LNCAP (cell line): ENCODE results near the gene PEF1.

Experiments
- CTCF ChIP-seq: fragments of 450-650 bp; IDR thresholded peaks from 2 replicates; pipeline ENCODE4 v1.5.1; 2017; ENCODE audit warnings: mild to moderate bottlenecking

The PEF1 gene

GRCh38 chr1:31596737-31597097, 48.0 kb downstream of the PEF1 start:
- TF ChIP-seq CTCF = no peak

DNA sequence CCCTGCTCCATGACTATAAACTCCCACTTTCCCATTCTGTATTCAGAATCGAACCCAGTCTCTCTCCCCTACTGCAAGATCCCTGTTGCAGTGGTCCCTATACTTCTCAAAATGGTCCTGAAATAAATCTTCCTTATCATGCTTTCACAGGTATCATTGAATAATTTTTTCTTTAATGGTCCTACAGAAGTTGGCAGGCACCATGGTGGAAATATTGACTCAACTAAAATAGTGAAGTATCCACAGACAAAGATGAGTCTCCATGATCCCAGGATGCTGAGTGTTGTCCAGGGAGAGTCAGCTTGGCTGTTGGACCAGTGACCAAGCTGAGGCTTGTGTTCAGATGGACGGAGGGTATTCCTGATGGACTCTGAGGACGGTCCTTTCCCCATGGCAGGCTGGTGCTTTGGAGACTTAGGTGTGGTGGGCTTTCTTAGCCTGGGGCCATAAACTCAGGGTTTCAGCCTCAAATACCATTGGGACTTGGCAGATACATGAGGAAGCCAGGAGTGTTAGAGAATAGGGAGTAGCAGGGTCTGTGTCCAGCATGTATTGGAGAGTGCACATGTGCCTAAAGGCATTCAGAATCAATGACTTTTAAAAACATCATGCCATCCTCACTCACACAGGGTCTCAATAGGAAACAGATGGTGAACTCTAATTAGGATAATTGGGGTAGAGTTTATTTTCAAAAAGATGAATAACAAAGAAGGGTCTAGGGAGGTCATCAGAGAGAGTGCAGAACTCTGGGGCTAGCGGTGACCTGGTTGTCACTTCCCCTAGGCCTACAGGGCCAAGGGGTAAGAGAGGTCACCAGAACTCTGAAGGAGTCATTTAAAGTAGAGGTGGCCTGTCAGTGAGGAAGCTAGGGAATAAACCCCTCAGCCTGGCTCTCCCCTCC, 48.6 kb downstream of the PEF1 start:
- TF ChIP-seq CTCF = no peak

DNA sequence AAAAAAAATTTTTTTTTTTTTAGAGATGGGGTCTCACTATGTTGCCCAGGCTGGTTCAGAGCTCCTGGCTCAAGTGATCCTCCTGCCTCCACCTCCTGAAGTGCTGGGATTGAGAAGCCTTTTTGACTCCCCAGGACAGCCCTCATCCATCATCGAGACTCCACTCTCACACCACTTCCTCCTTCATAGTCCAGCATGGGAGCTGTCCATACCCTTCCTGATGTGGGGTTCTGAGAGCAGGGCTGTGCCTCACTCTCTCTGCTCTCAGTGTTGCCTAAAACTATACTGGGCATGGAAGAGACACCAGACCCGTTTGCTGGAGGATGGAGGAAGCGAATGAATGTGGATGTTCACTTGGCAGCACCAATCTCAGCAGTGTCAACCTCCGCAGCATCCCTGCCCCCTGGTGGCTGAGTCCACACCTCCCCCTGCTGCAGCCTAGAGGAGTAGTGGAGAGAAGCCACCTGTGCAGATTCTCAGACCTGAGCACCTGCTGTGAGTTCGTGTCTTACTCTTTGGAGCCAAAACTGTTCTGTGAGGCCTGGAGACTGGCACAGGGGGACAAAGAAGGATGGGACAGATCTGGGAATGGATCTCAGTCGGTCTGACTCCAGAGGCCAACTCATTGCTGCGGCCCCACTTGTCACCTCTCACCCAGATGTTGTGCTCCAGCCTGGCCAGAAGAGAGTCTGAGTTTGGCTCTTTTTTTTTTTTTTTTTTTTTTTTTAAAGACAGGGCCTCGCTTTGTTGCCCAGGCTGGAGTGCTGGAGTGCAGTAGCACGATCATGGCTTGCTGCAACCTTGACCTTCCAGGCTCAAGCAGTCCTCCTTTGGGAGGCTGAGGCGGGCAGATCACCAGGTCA, 50.7 kb downstream of the PEF1 start:
- peak; percentile 87 for TF ChIP-seq CTCF

DNA sequence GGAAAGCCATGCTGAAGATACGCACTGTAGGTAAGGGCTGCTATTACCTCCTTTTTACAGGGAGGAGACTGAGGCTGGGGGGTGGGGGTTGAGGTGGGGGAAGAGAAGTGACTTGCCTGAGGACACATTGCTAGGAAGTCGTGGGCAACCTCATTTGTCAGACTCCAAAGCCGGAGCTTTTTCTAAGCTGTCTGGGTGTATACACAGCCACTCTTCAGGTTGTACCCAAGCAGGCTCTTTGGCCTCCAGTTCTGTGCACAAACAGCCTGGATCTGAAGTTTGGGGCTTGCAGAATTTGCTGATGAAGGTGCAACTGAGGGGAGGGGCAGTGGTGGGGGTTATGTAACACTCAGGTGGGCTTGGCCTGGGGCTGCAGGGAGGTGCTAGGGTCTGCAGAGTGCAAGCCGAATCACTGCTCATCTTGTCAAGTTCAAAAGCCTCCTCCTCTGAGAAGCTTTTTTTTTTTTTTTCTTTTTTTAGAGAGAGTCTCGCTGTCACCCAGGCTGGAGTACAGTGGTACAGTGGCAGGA, 51.5 kb downstream of the PEF1 start:
- TF ChIP-seq CTCF = no peak

- no peak for TF ChIP-seq CTCF
Observed at GRCh38 chr1:31592132-31592531, 52.5 kb downstream of the PEF1 start.

DNA sequence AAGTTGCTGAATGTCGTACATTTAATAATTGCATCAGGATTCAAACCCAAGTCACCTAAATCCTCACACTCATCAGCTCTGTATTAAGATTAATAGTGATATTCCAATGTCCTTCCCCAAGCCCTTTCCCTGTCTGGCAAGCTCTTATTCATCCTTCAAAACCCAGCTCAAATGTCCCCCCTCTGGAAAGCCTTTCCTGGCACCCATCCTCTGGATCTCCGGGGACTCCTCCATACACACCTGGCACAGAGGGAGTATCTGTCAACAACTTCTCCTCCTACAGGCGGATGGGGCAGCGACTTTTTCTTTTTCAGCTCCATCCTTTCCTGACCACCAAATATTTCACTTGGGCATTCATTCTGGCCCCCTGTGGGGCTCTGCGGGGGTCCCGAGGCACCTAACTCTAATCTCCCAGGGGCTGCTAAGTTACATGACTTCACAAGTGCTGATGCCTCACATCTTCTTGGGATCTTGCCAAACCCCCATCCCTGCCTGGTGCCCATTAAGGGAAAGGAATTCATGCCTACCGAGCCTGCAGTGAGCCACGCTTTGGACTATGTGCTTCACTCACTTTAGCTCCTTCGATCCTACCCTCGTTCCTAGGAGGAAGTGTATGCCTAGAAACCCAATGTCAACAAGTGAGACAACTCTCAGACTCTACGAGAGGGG, 53.1 kb downstream of the PEF1 start:
- no peak for TF ChIP-seq CTCF
